HepG2 (cell line): Measurements from ENCODE around the gene MCF2L. TPM values are rescaled to one million over a fixed set of nuclear protein-coding genes. Genes with fewer than 3 reads are reported as not detected.

Experiments
- ATAC-seq: fragments of 200-7000 bp; cut with Tn5 transposase; 3 replicates; pipeline ENCODE4 v1.9.1; 2020; ENCODE audit warnings: mild to moderate bottlenecking, moderate library complexity
- BruUV-seq: library from RNA; stranded (reverse); fragments of 400-500 nt; replicated peaks from 2 replicates; lab custom pipeline; 2021; lab: Mats Ljungman, UMichigan
- CTCF ChIA-PET: fragments of 300-600 bp; formaldehyde crosslinking; extraction: SDS; loops from one replicate; lab custom pipeline; 2021; ENCODE audit warnings: low total read pairs, inconsistent platforms, low intra/inter-chr PET ratio; lab: Yijun Ruan, JAX
- POLR2A ChIA-PET: fragments of 350-600 bp; sonication (Branson Sonifier 250); formaldehyde crosslinking; loops from one replicate; lab custom pipeline; 2020; ENCODE audit warnings: antibody characterized with exemption, inconsistent platforms; lab: Yijun Ruan, JAX
- DNase-seq: peaks from one replicate; pipeline ENCODE4 v3.0.0-alpha.2; 2015; ENCODE audit warnings: low spot score
- FAIRE-seq: peaks from 3 replicates; lab custom pipeline; 2011; peaks lifted over from hg19 to GRCh38; lab: Jason Lieb, UNC
- H2AFZ ChIP-seq: one replicate; pipeline ENCODE4 v1.6.1; 2011; ENCODE audit warnings: low read length, inconsistent platforms
- H3K27ac ChIP-seq: fragments of 300-600 bp; 3 replicates; pipeline ENCODE4 v1.8.0; 2011; ENCODE audit warnings: mixed run types, mild to moderate bottlenecking, mixed read lengths, low read length, inconsistent platforms; ENCODE audit not compliant: insufficient read depth; ENCODE audit errors: extremely low read length
- H3K27me3 ChIP-seq, 2 experiments: fragments of 200-600 bp in 1 of 2; 2 replicates in 1 of 2; 3 replicates in 1 of 2; pipeline versions ENCODE4 v1.6.0 to v1.8.0; 2011; ENCODE audit warnings: low read length in 2 of 2, mild to moderate bottlenecking in 2 of 2, moderate library complexity in 2 of 2, inconsistent platforms in 1 of 2; ENCODE audit not compliant: insufficient read depth in 2 of 2, control insufficient read depth in 1 of 2
- H3K36me3 ChIP-seq, 2 experiments: fragments of 200-600 bp in 1 of 2; replicated peaks in 1 of 2; 2 replicates in 1 of 2; 3 replicates in 1 of 2; pipeline versions ENCODE4 v1.5.1 to v1.8.0; 2011; ENCODE audit warnings: low read length in 2 of 2, inconsistent platforms in 1 of 2; ENCODE audit not compliant: insufficient read depth in 2 of 2, control insufficient read depth in 1 of 2
- H3K4me1 ChIP-seq: 2 replicates; pipeline ENCODE4 v1.5.1; 2012; ENCODE audit warnings: low read length, inconsistent platforms; ENCODE audit not compliant: insufficient read depth
- H3K4me2 ChIP-seq: 2 replicates; pipeline ENCODE4 v1.6.0; 2011; ENCODE audit warnings: low read depth, low read length, inconsistent platforms
- H3K4me3 ChIP-seq, 3 experiments: fragments of 200-600 bp in 1 of 3; sonication (generic), shearing (Covaris generic) in 1 of 3; replicated peaks in 1 of 3; 2 replicates each; pipeline ENCODE4 v1.5.1; 2011 to 2016; ENCODE audit warnings: low read length in 3 of 3, inconsistent platforms in 2 of 3, low read depth in 2 of 3, mild to moderate bottlenecking in 2 of 3, control low read depth in 1 of 3, mixed read lengths in 1 of 3; ENCODE audit not compliant: insufficient read depth in 1 of 3
- H3K79me2 ChIP-seq: one replicate; pipeline ENCODE4 v1.6.1; 2011; ENCODE audit warnings: low read length, inconsistent platforms; ENCODE audit not compliant: insufficient read depth
- H3K9ac ChIP-seq: 2 replicates; pipeline ENCODE4 v1.6.0; 2011; ENCODE audit warnings: mild to moderate bottlenecking, low read depth, low read length, inconsistent platforms; ENCODE audit not compliant: insufficient read depth
- H3K9me3 ChIP-seq: 2 replicates; pipeline ENCODE4 v1.5.1; 2012; ENCODE audit warnings: mild to moderate bottlenecking, low read length
- H4K20me1 ChIP-seq: 2 replicates; pipeline ENCODE4 v1.6.0; 2011; ENCODE audit warnings: inconsistent platforms, mild to moderate bottlenecking, low read length, moderate library complexity; ENCODE audit not compliant: insufficient read depth
- REPIN1 ChIP-seq: sonication (generic); formaldehyde crosslinking; IDR thresholded peaks from 2 replicates; pipeline ENCODE4 v1.8.0; 2022; ENCODE audit warnings: missing genetic modification reagents, low read depth, mild to moderate bottlenecking, borderline replicate concordance
- TEAD2 ChIP-seq: sonication (generic); formaldehyde crosslinking; IDR thresholded peaks from 2 replicates; pipeline ENCODE4 v1.9.0; 2021; ENCODE audit warnings: missing genetic modification reagents
- ZBTB21 ChIP-seq: sonication (generic); formaldehyde crosslinking; IDR thresholded peaks from 2 replicates; pipeline ENCODE4 v1.4.0; 2020; ENCODE audit warnings: missing genetic modification reagents
- ZFP41 ChIP-seq: sonication (generic); formaldehyde crosslinking; IDR thresholded peaks from 2 replicates; pipeline ENCODE4 v1.4.0; 2020; ENCODE audit warnings: mild to moderate bottlenecking, missing genetic modification reagents, borderline replicate concordance
- ZNF124 ChIP-seq: sonication (generic); formaldehyde crosslinking; IDR thresholded peaks from 2 replicates; pipeline ENCODE4 v1.4.0; 2020; ENCODE audit warnings: missing genetic modification reagents
- ZNF552 ChIP-seq: sonication (generic); formaldehyde crosslinking; IDR thresholded peaks from 2 replicates; pipeline ENCODE4 v1.9.0; 2022; ENCODE audit warnings: missing genetic modification reagents, mild to moderate bottlenecking, borderline replicate concordance
- ZNF670 ChIP-seq: sonication (generic); formaldehyde crosslinking; IDR thresholded peaks from 2 replicates; pipeline ENCODE4 v1.8.0; 2022; ENCODE audit warnings: mild to moderate bottlenecking, missing genetic modification reagents, borderline replicate concordance
- ZNF772 ChIP-seq: sonication (generic); formaldehyde crosslinking; IDR thresholded peaks from 2 replicates; pipeline ENCODE4 v1.5.0; 2020; ENCODE audit warnings: mild to moderate bottlenecking, missing genetic modification reagents
- WGBS: methylation state at CpG from one replicate; pipeline ENCODE4 v1.1.6; 2017; ENCODE audit warnings: low lambda C conversion rate; 5-methylcytosine and 5-hydroxymethylcytosine counted together
- in situ Hi-C: cut with HindIII; loops from 2 replicates; pipeline ENCODE4 v1.10.0; 2017; ENCODE audit warnings: low pct_unique_long_range_greater_than_20kb; ENCODE audit not compliant: extremely low pct_ligation_motif_present
- intact Hi-C: fragments of 100-400 bp; cut with micrococcal nuclease; formaldehyde crosslinking; loops from one replicate; pipeline ENCODE4 v1.10.0; 2022; ENCODE audit not compliant: unreplicated experiment
- polyA plus RNA-seq, 8 experiments: library from polyadenylated mRNA; depleted of rRNA in 3 of 8; stranded (reverse) in 7 of 8; unstranded in 1 of 8; fragments of >200 nt; fragmentation: Illumina TruSeq in 4 of 8; extraction: Trizol in 4 of 8; gene quantifications; 2 replicates each; pipeline versions ENCODE4 v1.2.1 to v1.2.3, GENCODE V29; 2011 to 2016; ENCODE audit warnings: low read depth in 4 of 8, missing spikeins in 1 of 8, mixed read lengths in 1 of 8; ENCODE audit not compliant: insufficient read depth in 1 of 8
- total RNA-seq, 5 experiments: library from RNA; depleted of rRNA; stranded (reverse); fragments of >200 nt; fragmentation: Illumina TruSeq; extraction: Trizol; gene quantifications; 2 replicates each; pipeline ENCODE4 v1.2.3, GENCODE V29; 2016; ENCODE audit warnings: low read depth in 1 of 5
- TF ChIP-seq, protein P1 (sequence below): sonication (generic); formaldehyde crosslinking; IDR thresholded peaks from 2 replicates; pipeline ENCODE4 v1.9.0; 2021; ENCODE audit warnings: missing genetic modification reagents, borderline replicate concordance

The MCF2L gene
- total and polyA plus RNA-seq, 2 of the 13 experiments (the other 11 are each of a cell fraction or from before 2014, with no cell fraction given) = 19.4 to 28.4 TPM

DNA sequence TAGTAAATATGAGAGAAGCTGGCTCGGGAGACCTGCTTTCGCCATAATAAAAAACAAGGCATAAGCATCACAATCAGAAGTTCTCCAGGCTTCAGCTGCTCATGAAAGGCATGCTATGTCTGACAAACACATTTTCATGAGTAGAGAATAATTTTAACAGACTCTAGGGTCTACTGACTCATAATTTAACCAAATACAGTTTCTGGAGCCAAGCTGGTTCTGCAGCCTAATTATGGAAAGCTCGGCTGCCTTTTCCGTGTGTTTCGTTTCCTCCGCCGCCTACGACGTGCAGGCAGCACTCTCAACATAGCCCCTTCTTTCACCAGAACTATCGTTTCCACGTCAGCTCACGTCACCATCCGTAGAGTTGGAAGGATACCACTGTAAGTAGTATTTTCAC lies 5.7 kb downstream of the MCF2L start:
- DNase-seq (no peak), ATAC-seq (no peak), FAIRE-seq (no peak)
- H3K9ac ChIP-seq = no peak overlapping the region
- 98% methylated on average over 13 of the region's 13 CpGs for WGBS
- no peaks in the 10 kb centered on the region for H3K9me3 ChIP-seq
- no peak overlapping the region for H2AFZ ChIP-seq
- TF ChIP-seq ZBTB21 (CRISPR knock-in tag) (no peak), ZNF772 (no peak), ZNF124 (CRISPR knock-in tag) (no peak), TEAD2 (no peak), ZFP41 (CRISPR knock-in tag) (no peak), REPIN1 (CRISPR knock-in tag) (no peak), ZNF670 (CRISPR knock-in tag) (no peak), ZNF552 (no peak)
- TF ChIP-seq, protein P1, sequence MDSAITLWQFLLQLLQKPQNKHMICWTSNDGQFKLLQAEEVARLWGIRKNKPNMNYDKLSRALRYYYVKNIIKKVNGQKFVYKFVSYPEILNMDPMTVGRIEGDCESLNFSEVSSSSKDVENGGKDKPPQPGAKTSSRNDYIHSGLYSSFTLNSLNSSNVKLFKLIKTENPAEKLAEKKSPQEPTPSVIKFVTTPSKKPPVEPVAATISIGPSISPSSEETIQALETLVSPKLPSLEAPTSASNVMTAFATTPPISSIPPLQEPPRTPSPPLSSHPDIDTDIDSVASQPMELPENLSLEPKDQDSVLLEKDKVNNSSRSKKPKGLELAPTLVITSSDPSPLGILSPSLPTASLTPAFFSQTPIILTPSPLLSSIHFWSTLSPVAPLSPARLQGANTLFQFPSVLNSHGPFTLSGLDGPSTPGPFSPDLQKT (CRISPR knock-in tag) = no peak
- in situ Hi-C loops (no loop called here), intact Hi-C loops (no loop called here)
- peaks cover 29% of the 10 kb centered on the region for H3K79me2 ChIP-seq
- no peak overlapping the region for H3K4me2 ChIP-seq
- H3K36me3 ChIP-seq = peaks cover 3 to 9% of the 10 kb centered on the region in 2 experiments; a peak in 2 of 5 replicates
- no peak overlapping the region for H3K27ac ChIP-seq
- peaks cover 27% of the 10 kb centered on the region for H3K4me1 ChIP-seq
- no TSS peak for BruUV-seq
- ChIA-PET POLR2A (no interaction called here), CTCF (no interaction called here)
- H3K27me3 ChIP-seq = no peaks in the 10 kb centered on the region
- peaks cover 2% of the 10 kb centered on the region; the same call in 1 of the 2 replicates for H4K20me1 ChIP-seq
- H3K4me3 ChIP-seq = no peak overlapping the region
